Mesodermal cell (in vitro differentiated cells): ENCODE data around the gene NPR3.

ENCODE experiments used
- H3K27ac ChIP-seq: 2 replicates; pipeline ENCODE4 v1.7.0; 2013; ENCODE audit warnings: mild to moderate bottlenecking, low read depth, low read length, moderate library complexity; ENCODE audit not compliant: severe bottlenecking
- H3K36me3 ChIP-seq: 2 replicates; pipeline ENCODE4 v1.7.1; 2013; ENCODE audit warnings: mild to moderate bottlenecking, low read length, moderate library complexity; ENCODE audit not compliant: control insufficient read depth, insufficient read depth
- H3K4me1 ChIP-seq: one replicate; pipeline ENCODE4 v1.7.1; 2013; ENCODE audit warnings: mild to moderate bottlenecking, low read length; ENCODE audit not compliant: insufficient read depth, control insufficient read depth, poor library complexity, severe bottlenecking
- H3K4me3 ChIP-seq: 2 replicates; pipeline ENCODE4 v1.7.0; 2013; ENCODE audit warnings: low read length, control low read depth, mild to moderate bottlenecking; ENCODE audit not compliant: insufficient read depth, poor library complexity, severe bottlenecking; ENCODE audit errors: extremely low read depth
- H3K9me3 ChIP-seq: 2 replicates; pipeline ENCODE4 v1.7.1; 2013; ENCODE audit warnings: mild to moderate bottlenecking, low read length, moderate library complexity; ENCODE audit not compliant: control insufficient read depth
- WGBS, 2 experiments: methylation state at CpG; one replicate each; pipeline ENCODE4 v1.1.5; 2013; ENCODE audit warnings: missing lambda C conversion rate in 2 of 2; ENCODE audit not compliant: insufficient coverage in 2 of 2; 5-methylcytosine and 5-hydroxymethylcytosine counted together

The NPR3 gene

GRCh38 chr5:32711681-32712480 lies 760 bp downstream of the NPR3 start:
- WGBS, 2 experiments = 3 to 4% methylated on average over 64 to 75 of the region's 76 CpGs
- H3K4me1 ChIP-seq = peaks cover 13% of the 10 kb centered on the region
- no peaks in the 10 kb centered on the region for H3K9me3 ChIP-seq
- no peaks in the 10 kb centered on the region for H3K36me3 ChIP-seq
- H3K27ac ChIP-seq = no peak overlapping the region
- H3K4me3 ChIP-seq = peak overlapping the region; percentile 24

- WGBS, 2 experiments = 10 to 14% methylated on average over 46 to 53 of the region's 56 CpGs
- no peaks in the 10 kb centered on the region for H3K36me3 ChIP-seq
- H3K27ac ChIP-seq = no peak overlapping the region
- H3K9me3 ChIP-seq = no peaks in the 10 kb centered on the region
- peak overlapping the region; percentile 24 for H3K4me3 ChIP-seq
- peaks cover 13% of the 10 kb centered on the region for H3K4me1 ChIP-seq
Observed at GRCh38 chr5:32712481-32713360, 1.6 kb downstream of the NPR3 start.

- Histone ChIP-seq H3K4me1 (peaks cover 13% of the 10 kb centered on the region), H3K36me3 (no peaks in the 10 kb centered on the region), H3K4me3 (peak overlapping the region; percentile 17), H3K27ac (no peak overlapping the region), H3K9me3 (no peaks in the 10 kb centered on the region)
- 4 to 6% methylated on average over 21 to 29 of the region's 30 CpGs for WGBS, 2 experiments
Observed at GRCh38 chr5:32713361-32713769, 2.2 kb downstream of the NPR3 start.

- Histone ChIP-seq H3K27ac (no peak overlapping the region), H3K4me1 (peaks cover 9% of the 10 kb centered on the region), H3K4me3 (peak overlapping the region; percentile 17), H3K9me3 (no peaks in the 10 kb centered on the region), H3K36me3 (no peaks in the 10 kb centered on the region)
- WGBS, 2 experiments = 3 to 5% methylated on average over 30 to 33 of the region's 37 CpGs
Observed at GRCh38 chr5:32713770-32714381, 2.8 kb downstream of the NPR3 start.

- H3K4me1 ChIP-seq = peaks cover 8% of the 10 kb centered on the region
- H3K27ac ChIP-seq = no peak overlapping the region
- WGBS, 2 experiments = 71 to 77% methylated on average over 2 to 3 of the region's 4 CpGs
- H3K4me3 ChIP-seq = no peak overlapping the region
- H3K36me3 ChIP-seq = no peaks in the 10 kb centered on the region
- no peaks in the 10 kb centered on the region for H3K9me3 ChIP-seq
Observed at GRCh38 chr5:32714836-32715235, 3.7 kb downstream of the NPR3 start.

- Histone ChIP-seq H3K4me1 (no peaks in the 10 kb centered on the region), H3K9me3 (no peaks in the 10 kb centered on the region), H3K27ac (no peak overlapping the region), H3K4me3 (no peak overlapping the region), H3K36me3 (no peaks in the 10 kb centered on the region)
- 100% methylated on average over 1 of the region's 2 CpGs; no CpG with 5 or more reads in 1 of the 2 experiments for WGBS, 2 experiments
Observed at GRCh38 chr5:32720300-32720699, 9.2 kb downstream of the NPR3 start.

- no peaks in the 10 kb centered on the region for H3K36me3 ChIP-seq
Observed at GRCh38 chr5:32721626-32722025, 10.5 kb downstream of the NPR3 start.

GRCh38 chr5:32722957-32723356 lies 11.8 kb downstream of the NPR3 start:
- Histone ChIP-seq H3K27ac (no peak overlapping the region), H3K36me3 (no peaks in the 10 kb centered on the region), H3K4me3 (no peak overlapping the region), H3K4me1 (no peaks in the 10 kb centered on the region), H3K9me3 (no peaks in the 10 kb centered on the region)
- 92 to 94% methylated on average over 5 to 6 of the region's 7 CpGs for WGBS, 2 experiments

More at GRCh38 chr5:32721626-32722025, 10.5 kb downstream of the NPR3 start:
- Histone ChIP-seq H3K9me3 (no peaks in the 10 kb centered on the region), H3K27ac (no peak overlapping the region), H3K4me1 (no peaks in the 10 kb centered on the region), H3K4me3 (no peak overlapping the region)

- Histone ChIP-seq H3K4me3 (no peak overlapping the region), H3K4me1 (no peaks in the 10 kb centered on the region), H3K27ac (no peak overlapping the region), H3K9me3 (no peaks in the 10 kb centered on the region), H3K36me3 (no peaks in the 10 kb centered on the region)
- 80 to 98% methylated on average over 5 to 6 of the region's 7 CpGs for WGBS, 2 experiments
Observed at GRCh38 chr5:32724526-32724925, 13.4 kb downstream of the NPR3 start.

- Histone ChIP-seq H3K9me3 (no peaks in the 10 kb centered on the region), H3K36me3 (no peaks in the 10 kb centered on the region), H3K4me3 (no peak overlapping the region), H3K4me1 (no peaks in the 10 kb centered on the region), H3K27ac (no peak overlapping the region)
- no CpG with 5 or more reads among the region's 3 CpGs for WGBS, 2 experiments
Observed at GRCh38 chr5:32726086-32726557, 15.0 kb downstream of the NPR3 start.
